ENCODE data around the gene THPO. TPM values are rescaled to one million over a fixed set of nuclear protein-coding genes. Genes with fewer than 3 reads are reported as not detected.

Gene THPO
- total RNA-seq, 1 experiment from 2014 or later: 1.6 TPM

GRCh38 chr3:184359610-184360009 lies 18.4 kb downstream of the THPO start:
- Mint-ChIP-seq H3K27ac (ENCODE audit: unreplicated experiment) (no peak overlapping the region), H3K36me3 (ENCODE audit: insufficient read depth, unreplicated experiment) (peaks cover 16% of the 10 kb centered on the region), H3K4me1 (ENCODE audit: low read depth, unreplicated experiment) (peaks cover 11% of the 10 kb centered on the region), H3K27me3 (ENCODE audit: insufficient read depth, unreplicated experiment) (no peaks in the 10 kb centered on the region), H3K4me3 (ENCODE audit: unreplicated experiment) (peak overlapping the region; percentile 97), H3K9me3 (ENCODE audit: unreplicated experiment) (no peaks in the 10 kb centered on the region)
- no peak overlapping the region for H3K4me3 ChIP-seq (ENCODE audit: low read depth, low read length)
- CTCF ChIA-PET: interaction anchor here (1.7 kb wide), 1 partner anchor 12 kb away, joined by 5 read pairs; no protein-coding TSS in a partner anchor
- no peak for TF ChIP-seq CTCF (IDR thresholded peaks at IDR 0.05; ENCODE audit: insufficient read depth in 1 of 2, low read depth in 1 of 2, low read length in 1 of 2, severe bottlenecking in 1 of 2, unreplicated experiment in 1 of 2)
- peaks cover 3% of the 10 kb centered on the region; the same call in 1 of the 2 replicates for H3K4me1 ChIP-seq
- H3K9me3 ChIP-seq: no peaks in the 10 kb centered on the region
- DNase-seq: no peak
- H3K36me3 ChIP-seq (ENCODE audit: control insufficient read depth, insufficient read depth, low read length): peaks cover 1% of the 10 kb centered on the region; the same call in 1 of the 2 replicates
- POLR2A ChIA-PET: no interaction called here
- H3K27me3 ChIP-seq (replicated peaks; ENCODE audit: control insufficient read depth, insufficient read depth, low read length): no peaks in the 10 kb centered on the region; the same call in 1 of the 2 replicates
- intact Hi-C loops (cut with micrococcal nuclease; ENCODE audit: unreplicated experiment): no loop called here
- no TSS peak for BruUV-seq (replicated peaks)

- Histone ChIP-seq H3K4me1 (no peaks in the 10 kb centered on the region), H3K27me3 (replicated peaks; ENCODE audit: control insufficient read depth, insufficient read depth, low read length) (no peaks in the 10 kb centered on the region), H3K36me3 (ENCODE audit: control insufficient read depth, insufficient read depth, low read length) (peaks cover 1% of the 10 kb centered on the region; the same call in 1 of the 2 replicates), H3K4me3 (ENCODE audit: low read depth, low read length) (no peak overlapping the region), H3K9me3 (no peaks in the 10 kb centered on the region)
- H3K9me3 Mint-ChIP-seq (ENCODE audit: unreplicated experiment): no peaks in the 10 kb centered on the region
- H3K27me3 Mint-ChIP-seq (ENCODE audit: insufficient read depth, unreplicated experiment): no peaks in the 10 kb centered on the region
- no peak for DNase-seq
- TF ChIP-seq CTCF (IDR thresholded peaks at IDR 0.05; ENCODE audit: insufficient read depth in 1 of 2, low read depth in 1 of 2, low read length in 1 of 2, severe bottlenecking in 1 of 2, unreplicated experiment in 1 of 2): no peak
- CTCF ChIA-PET: no interaction called here
- intact Hi-C loops (cut with micrococcal nuclease; ENCODE audit: unreplicated experiment): no loop called here
- H3K27ac Mint-ChIP-seq (ENCODE audit: unreplicated experiment): no peak overlapping the region
- BruUV-seq (replicated peaks): no TSS peak
- H3K36me3 Mint-ChIP-seq (ENCODE audit: insufficient read depth, unreplicated experiment): peaks cover 13% of the 10 kb centered on the region
- H3K4me3 Mint-ChIP-seq (ENCODE audit: unreplicated experiment): peak overlapping the region; percentile 28
- POLR2A ChIA-PET: no interaction called here
- peaks cover 11% of the 10 kb centered on the region for H3K4me1 Mint-ChIP-seq (ENCODE audit: low read depth, unreplicated experiment)
Observed at GRCh38 chr3:184358921-184359350, 19.1 kb downstream of the THPO start.

- H3K9me3 ChIP-seq: no peaks in the 10 kb centered on the region
- ChIA-PET CTCF (no interaction called here), POLR2A (no interaction called here)
- TF ChIP-seq CTCF (IDR thresholded peaks at IDR 0.05; ENCODE audit: insufficient read depth in 1 of 2, low read depth in 1 of 2, low read length in 1 of 2, severe bottlenecking in 1 of 2, unreplicated experiment in 1 of 2): no peak
- H3K36me3 Mint-ChIP-seq (ENCODE audit: insufficient read depth, unreplicated experiment): peaks cover 9% of the 10 kb centered on the region
- no peak overlapping the region for H3K27ac Mint-ChIP-seq (ENCODE audit: unreplicated experiment)
- H3K4me1 ChIP-seq: no peaks in the 10 kb centered on the region
- H3K27me3 Mint-ChIP-seq (ENCODE audit: insufficient read depth, unreplicated experiment): no peaks in the 10 kb centered on the region
- H3K4me3 ChIP-seq (ENCODE audit: low read depth, low read length): no peak overlapping the region
- peaks cover 11% of the 10 kb centered on the region for H3K4me1 Mint-ChIP-seq (ENCODE audit: low read depth, unreplicated experiment)
- intact Hi-C loops (cut with micrococcal nuclease; ENCODE audit: unreplicated experiment): no loop called here
- H3K9me3 Mint-ChIP-seq (ENCODE audit: unreplicated experiment): no peaks in the 10 kb centered on the region
- DNase-seq: peak in 1 of 2 experiments; percentile 37
- H3K4me3 Mint-ChIP-seq (ENCODE audit: unreplicated experiment): no peak overlapping the region
- H3K27me3 ChIP-seq (replicated peaks; ENCODE audit: control insufficient read depth, insufficient read depth, low read length): no peaks in the 10 kb centered on the region
- no TSS peak for BruUV-seq (replicated peaks)
- peaks cover 1% of the 10 kb centered on the region; the same call in 1 of the 2 replicates for H3K36me3 ChIP-seq (ENCODE audit: control insufficient read depth, insufficient read depth, low read length)
Observed at GRCh38 chr3:184358124-184358767, 19.8 kb downstream of the THPO start.
